Kidney epithelial cell (primary cell): Measurements from ENCODE around the gene ARHGAP1. TPM values are rescaled to one million over a fixed set of nuclear protein-coding genes. Genes with fewer than 3 reads are reported as not detected.

Experiments used
- DNase-seq: peaks from one replicate; pipeline ENCODE4 v3.0.0-alpha.2; 2010; ENCODE audit warnings: low read depth
- H3K27me3 ChIP-seq: 2 replicates; pipeline ENCODE4 v1.6.0; 2011; ENCODE audit warnings: low read length; ENCODE audit not compliant: control insufficient read depth, insufficient read depth
- H3K36me3 ChIP-seq: 2 replicates; pipeline ENCODE4 v1.5.1; 2011; ENCODE audit warnings: low read length; ENCODE audit not compliant: control insufficient read depth, insufficient read depth
- H3K4me3 ChIP-seq: 2 replicates; pipeline ENCODE4 v1.5.1; 2011; ENCODE audit warnings: low read depth, mild to moderate bottlenecking, control low read depth, low read length
- total RNA-seq: library from RNA; depleted of rRNA; stranded (reverse); fragments of >200 nt; gene quantifications from 2 replicates; pipeline ENCODE4 v1.2.3, GENCODE V29; 2015
- TF ChIP-seq, protein P1 (sequence below): IDR thresholded peaks from 2 replicates; pipeline ENCODE4 v1.5.1; 2011; ENCODE audit warnings: mild to moderate bottlenecking, moderate library complexity, low read length, control low read depth, inconsistent platforms; ENCODE audit not compliant: insufficient read depth, poor library complexity, severe bottlenecking

Gene ARHGAP1
- total RNA-seq, 1 donor from 2014 or later, result 51.6 TPM

- H3K36me3 ChIP-seq, result no peaks in the 10 kb centered on the region
- H3K27me3 ChIP-seq, result no peaks in the 10 kb centered on the region
- no peak overlapping the region for H3K4me3 ChIP-seq
- no peak for DNase-seq
- TF ChIP-seq, protein P1, sequence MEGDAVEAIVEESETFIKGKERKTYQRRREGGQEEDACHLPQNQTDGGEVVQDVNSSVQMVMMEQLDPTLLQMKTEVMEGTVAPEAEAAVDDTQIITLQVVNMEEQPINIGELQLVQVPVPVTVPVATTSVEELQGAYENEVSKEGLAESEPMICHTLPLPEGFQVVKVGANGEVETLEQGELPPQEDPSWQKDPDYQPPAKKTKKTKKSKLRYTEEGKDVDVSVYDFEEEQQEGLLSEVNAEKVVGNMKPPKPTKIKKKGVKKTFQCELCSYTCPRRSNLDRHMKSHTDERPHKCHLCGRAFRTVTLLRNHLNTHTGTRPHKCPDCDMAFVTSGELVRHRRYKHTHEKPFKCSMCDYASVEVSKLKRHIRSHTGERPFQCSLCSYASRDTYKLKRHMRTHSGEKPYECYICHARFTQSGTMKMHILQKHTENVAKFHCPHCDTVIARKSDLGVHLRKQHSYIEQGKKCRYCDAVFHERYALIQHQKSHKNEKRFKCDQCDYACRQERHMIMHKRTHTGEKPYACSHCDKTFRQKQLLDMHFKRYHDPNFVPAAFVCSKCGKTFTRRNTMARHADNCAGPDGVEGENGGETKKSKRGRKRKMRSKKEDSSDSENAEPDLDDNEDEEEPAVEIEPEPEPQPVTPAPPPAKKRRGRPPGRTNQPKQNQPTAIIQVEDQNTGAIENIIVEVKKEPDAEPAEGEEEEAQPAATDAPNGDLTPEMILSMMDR, result no peak
Measured at GRCh38 chr11:46731545-46731944, 31.1 kb upstream of the ARHGAP1 start.

GRCh38 chr11:46729110-46730027 is 28.9 kb upstream of the ARHGAP1 start:
- H3K4me3 ChIP-seq, result no peak overlapping the region
- no peaks in the 10 kb centered on the region for H3K27me3 ChIP-seq
- DNase-seq, result no peak
- TF ChIP-seq, protein P1, result no peak
- H3K36me3 ChIP-seq, result no peaks in the 10 kb centered on the region

DNA sequence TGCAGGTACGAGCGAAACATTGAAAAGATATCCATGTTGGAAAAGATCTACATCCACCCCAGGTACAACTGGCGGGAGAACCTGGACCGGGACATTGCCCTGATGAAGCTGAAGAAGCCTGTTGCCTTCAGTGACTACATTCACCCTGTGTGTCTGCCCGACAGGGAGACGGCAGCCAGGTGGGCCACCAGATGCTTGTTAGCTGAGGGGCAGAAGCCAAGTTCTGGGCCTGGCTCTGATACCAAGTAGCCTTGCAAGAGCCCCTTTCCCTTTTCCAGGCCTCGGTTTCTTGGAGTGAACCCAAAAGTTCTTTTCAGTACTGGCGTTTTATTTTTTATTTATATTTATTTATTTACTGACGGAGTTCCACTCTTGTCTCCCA is 28.2 kb upstream of the ARHGAP1 start:
- TF ChIP-seq, protein P1, result no peak
- Histone ChIP-seq H3K4me3 (no peak overlapping the region), H3K27me3 (no peaks in the 10 kb centered on the region), H3K36me3 (no peaks in the 10 kb centered on the region)
- no peak for DNase-seq

- no peak for DNase-seq
- Histone ChIP-seq H3K4me3 (no peak overlapping the region), H3K27me3 (no peaks in the 10 kb centered on the region), H3K36me3 (no peaks in the 10 kb centered on the region)
- TF ChIP-seq, protein P1, result no peak
Measured at GRCh38 chr11:46727952-46728658, 27.7 kb upstream of the ARHGAP1 start.

DNA sequence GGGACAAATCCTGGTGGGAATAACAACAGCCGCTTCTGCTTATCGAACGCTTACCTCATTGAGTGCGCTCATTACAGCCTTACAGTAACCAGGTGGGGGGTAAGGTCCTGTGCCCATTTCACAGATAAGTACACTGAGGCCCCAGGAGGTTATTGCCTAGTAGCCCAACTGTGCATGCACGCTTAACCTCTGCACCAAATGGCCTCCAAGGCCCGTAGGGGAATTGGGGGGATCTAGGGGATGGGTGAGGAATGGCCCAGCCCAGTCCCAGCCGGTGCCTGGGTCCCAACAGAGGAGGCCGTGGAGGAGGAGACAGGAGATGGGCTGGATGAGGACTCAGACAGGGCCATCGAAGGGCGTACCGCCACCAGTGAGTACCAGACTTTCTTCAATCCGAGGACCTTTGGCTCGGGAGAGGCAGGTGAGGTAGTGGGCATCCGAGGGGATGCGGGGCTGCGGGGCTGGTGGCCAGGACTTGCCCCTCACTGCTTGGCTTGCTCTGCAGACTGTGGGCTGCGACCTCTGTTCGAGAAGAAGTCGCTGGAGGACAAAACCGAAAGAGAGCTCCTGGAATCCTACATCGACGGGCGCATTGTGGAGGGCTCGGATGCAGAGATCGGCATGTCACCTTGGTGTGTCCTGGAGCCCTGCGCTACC is 25.9 kb upstream of the ARHGAP1 start:
- Histone ChIP-seq H3K36me3 (no peaks in the 10 kb centered on the region), H3K27me3 (no peaks in the 10 kb centered on the region), H3K4me3 (no peak overlapping the region)
- TF ChIP-seq, protein P1, result no peak
- no peak for DNase-seq
